GM12873 (cell line): ENCODE data around the gene RSPH3.

Experiments
- CTCF ChIP-seq: IDR thresholded peaks from 2 replicates; pipeline ENCODE4 v1.5.1; 2012; ENCODE audit warnings: low read depth, mild to moderate bottlenecking, moderate library complexity, low read length, control low read depth; ENCODE audit not compliant: insufficient read depth; ENCODE audit errors: missing control alignments

The RSPH3 gene

GRCh38 chr6:158977382-158977781 lies 22.6 kb downstream of the RSPH3 start:
- no peak for TF ChIP-seq CTCF

- TF ChIP-seq CTCF = peak; percentile 44
Measured at GRCh38 chr6:158972241-158973233, 27.5 kb downstream of the RSPH3 start.

- no peak for TF ChIP-seq CTCF
Measured at GRCh38 chr6:158970640-158971275, 29.2 kb downstream of the RSPH3 start.

- TF ChIP-seq CTCF = no peak
Measured at GRCh38 chr6:158969148-158969547, 30.9 kb downstream of the RSPH3 start.

GRCh38 chr6:158963020-158963808 lies 36.8 kb downstream of the RSPH3 start:
- no peak for TF ChIP-seq CTCF

- no peak for TF ChIP-seq CTCF
Measured at GRCh38 chr6:158962371-158962770, 37.6 kb downstream of the RSPH3 start.
